Measurements from ENCODE around the gene COMT. TPM values are rescaled to one million over a fixed set of nuclear protein-coding genes. Genes with fewer than 3 reads are reported as not detected.

COMT gene
- total RNA-seq, 1 experiment from 2014 or later = 196 TPM

- no peaks in the 10 kb centered on the region for H3K27me3 Mint-ChIP-seq (ENCODE audit: insufficient read depth, unreplicated experiment)
- BruUV-seq (replicated peaks) = no TSS peak
- no peak overlapping the region for H3K27ac Mint-ChIP-seq (ENCODE audit: low read depth, unreplicated experiment)
- POLR2A ChIA-PET = no interaction called here
- peaks cover 15% of the 10 kb centered on the region for H3K4me1 Mint-ChIP-seq (ENCODE audit: insufficient read depth, unreplicated experiment)
- H3K36me3 Mint-ChIP-seq (ENCODE audit: insufficient read depth, unreplicated experiment) = peaks cover 20% of the 10 kb centered on the region
- H3K4me3 Mint-ChIP-seq (ENCODE audit: unreplicated experiment) = no peak overlapping the region
- CTCF ChIA-PET = interaction anchor here (0.9 kb wide), 1 partner anchor 17 kb away, joined by 3 read pairs; no protein-coding TSS in a partner anchor
- H3K9me3 Mint-ChIP-seq (ENCODE audit: unreplicated experiment) = no peaks in the 10 kb centered on the region
- DNase-seq (ENCODE audit: unreplicated experiment) = no peak
- TF ChIP-seq CTCF (IDR thresholded peaks at IDR 0.05; ENCODE audit: unreplicated experiment) = no peak
- intact Hi-C loops (cut with micrococcal nuclease) = no loop called here
Measured at GRCh38 chr22:19893363-19893762, 48.2 kb upstream of the COMT start.

GRCh38 chr22:19895160-19895849, 46.3 kb upstream of the COMT start:
- Mint-ChIP-seq H3K4me3 (ENCODE audit: unreplicated experiment) (no peak overlapping the region), H3K9me3 (ENCODE audit: unreplicated experiment) (no peaks in the 10 kb centered on the region), H3K27ac (ENCODE audit: low read depth, unreplicated experiment) (no peak overlapping the region), H3K36me3 (ENCODE audit: insufficient read depth, unreplicated experiment) (peaks cover 28% of the 10 kb centered on the region), H3K27me3 (ENCODE audit: insufficient read depth, unreplicated experiment) (no peaks in the 10 kb centered on the region), H3K4me1 (ENCODE audit: insufficient read depth, unreplicated experiment) (peaks cover 15% of the 10 kb centered on the region)
- no peak for DNase-seq (ENCODE audit: unreplicated experiment)
- intact Hi-C loops (cut with micrococcal nuclease) = no loop called here
- CTCF ChIA-PET = no interaction called here
- no peak for TF ChIP-seq CTCF (IDR thresholded peaks at IDR 0.05; ENCODE audit: unreplicated experiment)
- BruUV-seq (replicated peaks) = no TSS peak
- POLR2A ChIA-PET = interaction anchor here (1.2 kb wide), 1 partner anchor 8 kb away, joined by 3 read pairs; no protein-coding TSS in a partner anchor

- no peak for TF ChIP-seq CTCF (IDR thresholded peaks at IDR 0.05; ENCODE audit: unreplicated experiment)
- ChIA-PET CTCF (interaction anchor here (0.7 to 2.1 kb wide), 3 partner anchors 21 to 166 kb away, joined by 4 to 10 read pairs (median 5); no protein-coding TSS in a partner anchor), POLR2A (interaction anchor here (1.2 kb wide), 1 partner anchor 10 kb away, joined by 3 read pairs; no protein-coding TSS in a partner anchor)
- Mint-ChIP-seq H3K4me1 (ENCODE audit: insufficient read depth, unreplicated experiment) (peaks cover 10% of the 10 kb centered on the region), H3K9me3 (ENCODE audit: unreplicated experiment) (no peaks in the 10 kb centered on the region), H3K27me3 (ENCODE audit: insufficient read depth, unreplicated experiment) (no peaks in the 10 kb centered on the region), H3K36me3 (ENCODE audit: insufficient read depth, unreplicated experiment) (peaks cover 23% of the 10 kb centered on the region), H3K4me3 (ENCODE audit: unreplicated experiment) (no peak overlapping the region), H3K27ac (ENCODE audit: low read depth, unreplicated experiment) (no peak overlapping the region)
- intact Hi-C loops (cut with micrococcal nuclease) = no loop called here
- DNase-seq (ENCODE audit: unreplicated experiment) = no peak
- BruUV-seq (replicated peaks) = no TSS peak
Measured at GRCh38 chr22:19896665-19897355, 44.8 kb upstream of the COMT start.

- BruUV-seq (replicated peaks) = no TSS peak
- Mint-ChIP-seq H3K4me1 (ENCODE audit: insufficient read depth, unreplicated experiment) (peaks cover under 1% of the 10 kb centered on the region), H3K27ac (ENCODE audit: low read depth, unreplicated experiment) (no peak overlapping the region), H3K36me3 (ENCODE audit: insufficient read depth, unreplicated experiment) (peaks cover 23% of the 10 kb centered on the region), H3K4me3 (ENCODE audit: unreplicated experiment) (no peak overlapping the region), H3K27me3 (ENCODE audit: insufficient read depth, unreplicated experiment) (no peaks in the 10 kb centered on the region), H3K9me3 (ENCODE audit: unreplicated experiment) (no peaks in the 10 kb centered on the region)
- CTCF ChIA-PET = interaction anchor here (0.6 to 2.1 kb wide), 3 partner anchors 142 to 168 kb away, joined by 3 to 10 read pairs (median 4); no protein-coding TSS in a partner anchor
- intact Hi-C loops (cut with micrococcal nuclease) = no loop called here
- POLR2A ChIA-PET = no interaction called here
- no peak for DNase-seq (ENCODE audit: unreplicated experiment)
- TF ChIP-seq CTCF (IDR thresholded peaks at IDR 0.05; ENCODE audit: unreplicated experiment) = no peak
Measured at GRCh38 chr22:19897726-19898125, 43.8 kb upstream of the COMT start.

Measured in MCF 10A (cell line).